HCT116 (cell line): Measurements from ENCODE around the gene PIP5KL1. TPM values are rescaled to one million over a fixed set of nuclear protein-coding genes. Genes with fewer than 3 reads are reported as not detected.

Source experiments
- ATAC-seq: fragments of 200-7000 bp; cut with Tn5 transposase; 2 replicates; pipeline ENCODE4 v1.9.1; 2020; ENCODE audit warnings: mild to moderate bottlenecking, moderate library complexity
- BruUV-seq: library from RNA; stranded (reverse); fragments of 400-500 nt; replicated peaks from 2 replicates; lab custom pipeline; 2021; lab: Mats Ljungman, UMichigan
- CTCF ChIA-PET: fragments of 300-600 bp; sonication (Branson Sonifier 250); formaldehyde crosslinking; loops from one replicate; lab custom pipeline; 2021; ENCODE audit warnings: antibody characterized with exemption; lab: Charles Lee
- POLR2A ChIA-PET: fragments of 300-600, 350-600 bp; sonication (Branson Sonifier 250); formaldehyde crosslinking; loops from one replicate; lab custom pipeline; 2021; ENCODE audit warnings: antibody characterized with exemption; lab: Charles Lee
- RAD21 ChIA-PET, 2 experiments: fragments of 300-600 bp; sonication (Branson Sonifier 250); formaldehyde crosslinking; loops; one replicate each; lab custom pipeline; 2023; ENCODE audit warnings: low total read pairs in 2 of 2; ENCODE audit not compliant: uncharacterized antibody in 2 of 2, unreplicated experiment in 2 of 2, low non-redundant PET in 1 of 2; lab: Charles Lee
- DNase-seq: peaks from one replicate; pipeline ENCODE4 v3.0.0-alpha.2; 2010; ENCODE audit warnings: low read depth, low spot score
- H2AFZ ChIP-seq: fragments of 200-600 bp; shearing (Covaris generic), sonication (generic); 2 replicates; pipeline ENCODE4 v1.6.1; 2017; ENCODE audit warnings: low read depth, mixed run types, mixed read lengths, antibody characterized with exemption, low read length; ENCODE audit not compliant: poor library complexity, severe bottlenecking
- H3K27ac ChIP-seq: 2 replicates; pipeline ENCODE4 v1.5.1; 2012; ENCODE audit warnings: low read depth, low read length
- H3K27me3 ChIP-seq: fragments of 200-600 bp; sonication (generic); 2 replicates; pipeline ENCODE4 v1.6.1; 2016; ENCODE audit warnings: mixed run types, low read length, mixed read lengths; ENCODE audit not compliant: insufficient read depth
- H3K36me3 ChIP-seq, 2 experiments: fragments of 200-500 bp in 1 of 2; fragments of 200-600 bp in 1 of 2; sonication (Bioruptor generic) in 1 of 2; sonication (generic) in 1 of 2; 2 replicates each; pipeline versions ENCODE4 v1.5.1 to v1.6.1; 2014 to 2016; ENCODE audit warnings: low read length in 2 of 2, inconsistent platforms in 1 of 2, mixed read lengths in 1 of 2, mixed run types in 1 of 2; ENCODE audit not compliant: insufficient read depth in 2 of 2, control insufficient read depth in 1 of 2
- H3K4me1 ChIP-seq, 2 experiments: fragments of 200-600 bp in 1 of 2; sonication (generic) in 1 of 2; 2 replicates each; pipeline versions ENCODE4 v1.5.1 to v1.6.1; 2012 to 2017; ENCODE audit warnings: low read length in 2 of 2, inconsistent platforms in 1 of 2, mild to moderate bottlenecking in 1 of 2, mixed read lengths in 1 of 2, mixed run types in 1 of 2, moderate library complexity in 1 of 2; ENCODE audit not compliant: insufficient read depth in 2 of 2, control insufficient read depth in 1 of 2
- H3K4me2 ChIP-seq: fragments of 200-600 bp; sonication (generic); 2 replicates; pipeline ENCODE4 v1.6.1; 2017; ENCODE audit warnings: mixed run types, low read length, mixed read lengths
- H3K4me3 ChIP-seq, 2 experiments: fragments of 200-600 bp in 1 of 2; sonication (generic) in 1 of 2; replicated peaks in 1 of 2; 2 replicates each; pipeline ENCODE4 v1.5.1; 2011 to 2016; ENCODE audit warnings: low read length in 2 of 2, control low read depth in 1 of 2, low read depth in 1 of 2, mild to moderate bottlenecking in 1 of 2, mixed read lengths in 1 of 2, mixed run types in 1 of 2
- H3K79me2 ChIP-seq: fragments of 200-600 bp; sonication (generic); 2 replicates; pipeline ENCODE4 v1.6.1; 2017; ENCODE audit warnings: mild to moderate bottlenecking, mixed run types, low read length, moderate library complexity, mixed read lengths; ENCODE audit not compliant: insufficient read depth
- H3K9ac ChIP-seq: fragments of 200-600 bp; sonication (generic); 2 replicates; pipeline ENCODE4 v1.6.1; 2016; ENCODE audit warnings: low read length, mixed read lengths
- H3K9me2 ChIP-seq: fragments of 200-600 bp; sonication (generic), shearing (Covaris generic); 2 replicates; pipeline ENCODE4 v1.6.1; 2017; ENCODE audit warnings: mixed run types, mild to moderate bottlenecking, moderate library complexity; ENCODE audit not compliant: insufficient read depth
- H3K9me3 ChIP-seq, 2 experiments: fragments of 200-500 bp in 1 of 2; fragments of 200-600 bp in 1 of 2; sonication (Bioruptor generic) in 1 of 2; sonication (generic) in 1 of 2; 2 replicates each; pipeline ENCODE4 v1.6.1; 2014 to 2017; ENCODE audit warnings: low read length in 2 of 2, mixed read lengths in 2 of 2, inconsistent platforms in 1 of 2, low read depth in 1 of 2, mild to moderate bottlenecking in 1 of 2, mixed run types in 1 of 2, moderate library complexity in 1 of 2; ENCODE audit not compliant: control insufficient read depth in 1 of 2, insufficient read depth in 1 of 2
- H4K20me1 ChIP-seq: fragments of 200-600 bp; sonication (generic), shearing (Covaris generic); 2 replicates; pipeline ENCODE4 v1.6.1; 2017; ENCODE audit warnings: mixed run types, mild to moderate bottlenecking, moderate library complexity; ENCODE audit not compliant: insufficient read depth
- EGR1 ChIP-seq: IDR thresholded peaks from 2 replicates; pipeline ENCODE4 v1.6.1; 2012; ENCODE audit warnings: low read depth
- POLR2A ChIP-seq: IDR thresholded peaks from 2 replicates; pipeline ENCODE4 v1.7.0; 2011; ENCODE audit warnings: borderline replicate concordance; ENCODE audit not compliant: insufficient read depth, insufficient read length; ENCODE audit errors: extremely low read depth
- POLR2AphosphoS5 ChIP-seq: IDR thresholded peaks from 2 replicates; pipeline ENCODE4 v1.6.1; 2011; ENCODE audit warnings: mild to moderate bottlenecking, low read depth, low read length, moderate library complexity
- intact Hi-C: fragments of 100-400 bp; cut with micrococcal nuclease; formaldehyde crosslinking; loops from 2 replicates; pipeline ENCODE4 v1.10.0; 2022
- total RNA-seq: library from RNA; stranded (reverse); gene quantifications from one replicate; pipeline ENCODE4 v1.2.1, GENCODE V29; 2021; ENCODE audit not compliant: unreplicated experiment
- TF ChIP-seq, protein P1 (sequence below): IDR thresholded peaks from 2 replicates; pipeline ENCODE4 v1.6.1; 2011; ENCODE audit warnings: mild to moderate bottlenecking, low read length, moderate library complexity; ENCODE audit not compliant: insufficient replicate concordance; ENCODE audit errors: extremely low read depth

The PIP5KL1 gene
- total RNA-seq, 1 experiment from 2014 or later, result 37.6 TPM

- BruUV-seq, result no TSS peak
- RAD21 ChIA-PET, result no interaction called here
- peak overlapping the region; percentile 94 for H3K4me2 ChIP-seq
- peaks cover 33 to 49% of the 10 kb centered on the region in 2 experiments for H3K4me1 ChIP-seq
- TF ChIP-seq POLR2A (no peak), EGR1 (peak; percentile 40; the same call in 1 of the 2 replicates)
- H4K20me1 ChIP-seq, result no peaks in the 10 kb centered on the region
- H3K9ac ChIP-seq, result peak overlapping the region; percentile 90
- CTCF ChIA-PET, result interaction anchor here (1.1 to 1.5 kb wide), 2 partner anchors 23 to 29 kb away, joined by 3 to 5 read pairs; no protein-coding TSS in a partner anchor
- H3K27me3 ChIP-seq, result no peaks in the 10 kb centered on the region
- POLR2A ChIA-PET, result interaction anchor here (1.2 to 2.2 kb wide), 3 partner anchors 9 to 22 kb away, joined by 3 to 6 read pairs (median 3); no protein-coding TSS in a partner anchor
- peak overlapping the region; percentile 92 for H3K27ac ChIP-seq
- H3K36me3 ChIP-seq, result peaks cover 16 to 27% of the 10 kb centered on the region in 2 experiments
- H2AFZ ChIP-seq, result no peak overlapping the region
- DNase-seq (no peak), ATAC-seq (peak; percentile 26)
- peaks cover 3% of the 10 kb centered on the region; the same call in 1 of the 2 replicates for H3K79me2 ChIP-seq
- intact Hi-C loops, result no loop called here
- peak overlapping the region; percentile 89 to 93 for H3K4me3 ChIP-seq
- H3K9me3 ChIP-seq, result peaks cover 0 to 1% of the 10 kb centered on the region in 2 experiments; a peak in 2 of 4 replicates
- no peaks in the 10 kb centered on the region for H3K9me2 ChIP-seq
These were observed 32.0 kb downstream of the PIP5KL1 start for GRCh38 chr9:127898433-127899127.

- ATAC-seq, result peak; percentile 67
- intact Hi-C loops, result no loop called here
- peak overlapping the region in 1 of 2 experiments; percentile 4; a peak in 1 of 4 replicates for H3K4me3 ChIP-seq
- peaks cover 22 to 40% of the 10 kb centered on the region in 2 experiments for H3K36me3 ChIP-seq
- BruUV-seq, result no TSS peak
- H3K27me3 ChIP-seq, result no peaks in the 10 kb centered on the region
- TF ChIP-seq, protein P1, sequence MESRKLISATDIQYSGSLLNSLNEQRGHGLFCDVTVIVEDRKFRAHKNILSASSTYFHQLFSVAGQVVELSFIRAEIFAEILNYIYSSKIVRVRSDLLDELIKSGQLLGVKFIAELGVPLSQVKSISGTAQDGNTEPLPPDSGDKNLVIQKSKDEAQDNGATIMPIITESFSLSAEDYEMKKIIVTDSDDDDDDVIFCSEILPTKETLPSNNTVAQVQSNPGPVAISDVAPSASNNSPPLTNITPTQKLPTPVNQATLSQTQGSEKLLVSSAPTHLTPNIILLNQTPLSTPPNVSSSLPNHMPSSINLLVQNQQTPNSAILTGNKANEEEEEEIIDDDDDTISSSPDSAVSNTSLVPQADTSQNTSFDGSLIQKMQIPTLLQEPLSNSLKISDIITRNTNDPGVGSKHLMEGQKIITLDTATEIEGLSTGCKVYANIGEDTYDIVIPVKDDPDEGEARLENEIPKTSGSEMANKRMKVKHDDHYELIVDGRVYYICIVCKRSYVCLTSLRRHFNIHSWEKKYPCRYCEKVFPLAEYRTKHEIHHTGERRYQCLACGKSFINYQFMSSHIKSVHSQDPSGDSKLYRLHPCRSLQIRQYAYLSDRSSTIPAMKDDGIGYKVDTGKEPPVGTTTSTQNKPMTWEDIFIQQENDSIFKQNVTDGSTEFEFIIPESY, result no peak
- no peak for TF ChIP-seq POLR2AphosphoS5
- RAD21 ChIA-PET, result interaction anchor here (0.6 to 1.0 kb wide), 2 partner anchors 20 to 141 kb away, joined by 3 read pairs; partner anchors contain the start of gene ST6GALNAC4 (in 1 of the 2)
- no peak overlapping the region for H2AFZ ChIP-seq
- peaks cover 22 to 41% of the 10 kb centered on the region in 2 experiments for H3K4me1 ChIP-seq
- peaks cover 0 to 15% of the 10 kb centered on the region in 2 experiments; a peak in 2 of 4 replicates for H3K9me3 ChIP-seq
- peak overlapping the region; percentile 94 for H3K4me2 ChIP-seq
- no peak for DNase-seq
- POLR2A ChIA-PET, result interaction anchor here (0.6 to 2.2 kb wide), 6 partner anchors 12 to 453 kb away, joined by 3 to 6 read pairs (median 3); no protein-coding TSS in a partner anchor
- peaks cover 3% of the 10 kb centered on the region; the same call in 1 of the 2 replicates for H3K79me2 ChIP-seq
- no peaks in the 10 kb centered on the region for H4K20me1 ChIP-seq
- no peaks in the 10 kb centered on the region for H3K9me2 ChIP-seq
- peak overlapping the region; percentile 53; the same call in 1 of the 2 replicates for H3K27ac ChIP-seq
- CTCF ChIA-PET, result interaction anchor here (0.7 to 1.5 kb wide), 3 partner anchors 25 to 394 kb away, joined by 3 to 5 read pairs (median 5); no protein-coding TSS in a partner anchor
- no peak overlapping the region for H3K9ac ChIP-seq
These were observed 33.3 kb downstream of the PIP5KL1 start for GRCh38 chr9:127897193-127897692.
